ENCODE results near the gene LRRC15.

- TF ChIP-seq, protein P1, sequence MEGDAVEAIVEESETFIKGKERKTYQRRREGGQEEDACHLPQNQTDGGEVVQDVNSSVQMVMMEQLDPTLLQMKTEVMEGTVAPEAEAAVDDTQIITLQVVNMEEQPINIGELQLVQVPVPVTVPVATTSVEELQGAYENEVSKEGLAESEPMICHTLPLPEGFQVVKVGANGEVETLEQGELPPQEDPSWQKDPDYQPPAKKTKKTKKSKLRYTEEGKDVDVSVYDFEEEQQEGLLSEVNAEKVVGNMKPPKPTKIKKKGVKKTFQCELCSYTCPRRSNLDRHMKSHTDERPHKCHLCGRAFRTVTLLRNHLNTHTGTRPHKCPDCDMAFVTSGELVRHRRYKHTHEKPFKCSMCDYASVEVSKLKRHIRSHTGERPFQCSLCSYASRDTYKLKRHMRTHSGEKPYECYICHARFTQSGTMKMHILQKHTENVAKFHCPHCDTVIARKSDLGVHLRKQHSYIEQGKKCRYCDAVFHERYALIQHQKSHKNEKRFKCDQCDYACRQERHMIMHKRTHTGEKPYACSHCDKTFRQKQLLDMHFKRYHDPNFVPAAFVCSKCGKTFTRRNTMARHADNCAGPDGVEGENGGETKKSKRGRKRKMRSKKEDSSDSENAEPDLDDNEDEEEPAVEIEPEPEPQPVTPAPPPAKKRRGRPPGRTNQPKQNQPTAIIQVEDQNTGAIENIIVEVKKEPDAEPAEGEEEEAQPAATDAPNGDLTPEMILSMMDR (IDR thresholded peaks at IDR 0.05) = no peak
- TF ChIP-seq POLR2A (IDR thresholded peaks at IDR 0.05) (no peak), EP300 (IDR thresholded peaks at IDR 0.05; ENCODE audit: low read depth) (no peak), POLR2AphosphoS5 (IDR thresholded peaks at IDR 0.05) (no peak)
These were observed 5.3 kb downstream of the LRRC15 start for GRCh38 chr3:194364314-194364651.

Measured in transverse colon (tissue), 4 donors.